PC-9 (cell line): ENCODE results near the gene RAB36.

Experiments
- CTCF ChIP-seq: fragments of 200-600 bp; sonication (generic); conservative IDR thresholded peaks from 2 replicates; pipeline ENCODE4 v1.6.1; 2017; ENCODE audit warnings: mixed run types, antibody characterized with exemption, mild to moderate bottlenecking, moderate library complexity
- EZH2 ChIP-seq: fragments of 200-600 bp; sonication (generic); IDR thresholded peaks from 2 replicates; pipeline ENCODE4 v1.8.0; 2017; ENCODE audit warnings: antibody characterized with exemption, low read depth

DNA sequence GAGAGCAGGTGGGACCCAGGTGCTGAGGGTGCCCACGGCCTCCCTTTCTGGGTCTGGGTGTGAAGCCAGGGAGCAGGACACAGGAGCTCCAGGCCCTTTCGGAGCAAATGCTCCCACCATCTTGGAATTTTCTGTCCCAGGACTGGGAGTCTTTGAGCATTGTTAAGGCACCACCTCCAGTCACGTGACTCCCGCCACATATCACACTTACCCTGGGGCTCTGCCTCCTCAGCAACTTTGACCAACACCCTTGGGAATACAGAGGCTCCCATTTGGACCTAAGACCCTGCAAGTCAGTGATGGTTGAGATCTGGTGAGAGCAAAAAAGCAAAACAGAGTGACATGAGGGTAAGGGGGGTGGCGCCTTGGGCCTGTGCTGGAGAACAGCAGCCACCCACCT, 39.4 kb upstream of the RAB36 start:
- TF ChIP-seq EZH2 (no peak), CTCF (no peak)
